Superior temporal gyrus (tissue), 1 donor: Measurements from ENCODE around the gene SOS2.
"Not testable (repeated sequence)": the region's sequence is repeated elsewhere in the genome, so short reads cannot be mapped to it uniquely, and the experiment has no call there.

Experiments used
- DNase-seq: peaks from one replicate; pipeline ENCODE4 v3.0.0-alpha.2; 2016; ENCODE audit errors: extremely low spot score

SOS2 gene

DNA sequence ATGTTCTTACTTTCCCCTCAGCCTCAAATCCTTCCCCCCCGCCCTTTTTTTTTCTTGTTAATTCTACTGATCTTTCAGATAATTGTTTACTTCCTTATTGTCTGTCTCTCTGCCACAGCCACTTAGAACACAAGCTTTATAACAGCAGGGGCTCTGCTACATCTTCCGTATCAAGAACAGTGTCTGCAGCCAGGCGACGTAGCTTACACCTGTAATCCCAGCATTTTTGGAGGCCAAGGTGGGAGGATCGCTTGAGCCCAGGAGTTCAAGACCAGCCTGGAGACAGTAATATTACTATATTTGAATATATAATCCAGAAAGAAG is 5.4 kb downstream of the SOS2 start:
- DNase-seq: no peak

DNA sequence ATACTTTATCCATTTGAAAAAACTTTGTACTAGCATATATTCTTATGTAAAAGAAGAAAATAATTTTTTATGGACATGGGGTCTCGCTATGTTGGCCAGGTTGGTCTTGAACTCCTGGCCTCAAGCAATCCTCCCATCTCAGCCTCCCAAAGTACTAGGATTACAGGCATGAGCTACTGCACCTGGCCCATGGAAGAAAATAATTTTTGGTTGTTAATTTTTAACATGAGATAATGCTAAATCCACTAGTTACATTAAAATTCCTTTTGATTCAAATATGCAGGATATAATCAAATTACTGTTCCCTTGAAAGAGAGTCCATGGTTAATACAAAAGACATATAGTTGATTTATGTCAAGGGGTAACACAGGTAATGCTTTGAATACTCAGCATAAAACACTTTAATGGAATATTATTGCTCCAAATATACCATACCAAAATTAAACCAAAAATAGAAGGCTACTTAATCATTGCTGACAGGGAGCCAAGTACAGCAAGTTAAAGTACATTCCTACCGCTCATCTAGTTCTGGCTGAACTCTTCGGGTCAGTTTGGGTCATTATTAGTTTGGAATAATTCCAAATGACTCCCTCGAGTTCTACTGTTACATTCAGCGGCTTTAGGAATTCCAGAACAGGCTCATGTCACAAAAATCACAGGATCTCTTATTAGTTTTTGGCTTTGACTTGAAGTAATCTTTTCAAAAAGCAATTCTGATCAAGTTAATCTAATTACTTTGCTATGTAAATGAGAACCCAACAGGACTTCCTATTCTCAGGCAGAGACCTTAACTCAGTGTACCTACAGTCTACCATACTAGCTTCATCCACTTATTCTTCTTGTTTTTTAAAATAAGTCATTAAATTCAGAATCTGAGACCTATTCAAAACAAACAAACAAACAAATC is 6.1 kb downstream of the SOS2 start:
- no peak for DNase-seq

DNA sequence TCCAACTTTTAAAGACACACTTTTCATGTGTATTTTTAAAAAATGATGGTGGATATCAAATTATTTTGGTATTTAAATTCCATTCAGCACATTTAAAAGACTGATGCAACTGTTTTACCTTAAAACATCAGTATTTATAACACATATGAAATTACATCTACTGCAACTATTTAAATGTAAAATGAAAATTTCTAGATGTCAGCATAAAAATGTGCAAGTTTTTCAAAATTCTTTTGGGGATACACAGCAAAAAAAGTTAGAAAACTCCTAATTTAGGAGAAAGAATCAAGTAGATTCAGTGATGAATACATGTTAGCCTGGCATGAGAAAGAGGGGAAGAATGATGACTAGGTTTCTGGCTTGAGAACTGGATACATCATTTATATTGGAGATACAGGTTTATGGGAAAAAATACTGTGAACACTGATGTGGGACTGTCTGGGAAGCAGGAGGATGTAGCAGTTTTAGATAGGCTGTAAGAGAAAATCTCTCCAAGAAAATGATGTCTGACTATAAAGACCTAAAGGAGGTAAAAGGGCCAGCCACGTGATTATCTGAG is 9.2 kb downstream of the SOS2 start:
- no peak for DNase-seq

DNA sequence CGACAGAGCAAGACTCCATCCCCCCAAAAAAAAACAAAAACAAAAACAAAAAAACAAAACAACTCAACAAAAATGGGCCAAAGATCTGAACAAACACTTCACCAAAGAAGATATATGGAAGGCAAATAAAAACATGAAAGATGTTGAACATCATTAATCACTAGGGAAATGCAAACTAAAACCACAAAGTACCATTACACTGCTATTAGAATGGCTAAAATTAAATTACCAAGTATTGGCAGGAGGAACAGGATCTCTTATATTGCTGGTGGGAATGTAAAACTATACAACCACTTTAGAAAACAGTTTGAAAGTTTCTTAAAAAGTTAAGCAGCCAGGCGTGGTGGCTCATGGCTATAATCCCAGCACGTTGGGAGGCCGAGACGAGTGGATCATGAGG is 12.9 kb downstream of the SOS2 start:
- DNase-seq: no peak

DNA sequence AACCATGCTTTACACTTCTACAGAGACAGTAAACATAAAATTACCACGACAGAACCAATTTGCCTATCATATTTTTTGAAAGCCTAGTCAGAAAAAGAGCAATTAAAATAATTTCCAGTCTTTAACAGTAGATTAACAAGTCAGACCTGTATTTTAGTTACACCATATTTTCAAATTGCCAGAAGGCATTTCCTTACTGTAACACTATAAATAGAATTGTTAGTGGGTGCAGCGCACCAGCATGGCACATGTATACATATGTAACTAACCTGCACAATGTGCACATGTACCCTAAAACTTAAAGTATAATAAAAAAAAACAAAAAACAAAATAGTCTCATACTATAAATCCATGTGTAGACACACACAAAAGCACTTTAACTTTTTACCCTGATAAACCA is 16.0 kb downstream of the SOS2 start:
- no peak for DNase-seq

DNA sequence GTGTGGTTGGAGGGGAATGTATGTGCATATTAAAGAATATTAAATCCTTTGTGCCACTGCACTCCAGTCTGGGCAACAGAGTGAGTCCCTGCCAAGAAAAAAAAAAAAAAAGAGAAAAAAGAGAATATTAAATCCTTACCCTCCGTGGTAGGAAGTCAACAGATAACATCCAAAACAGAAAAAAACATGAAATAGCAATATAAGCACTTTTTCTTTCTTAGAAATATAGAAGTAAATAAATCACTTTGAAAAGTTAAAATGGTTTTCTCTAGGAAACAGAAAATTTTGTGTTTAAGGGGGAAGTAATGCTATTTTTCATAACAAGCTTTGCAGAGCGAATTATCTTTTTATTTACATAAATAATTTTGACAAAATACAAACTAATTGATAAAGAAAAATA is 17.6 kb downstream of the SOS2 start:
- no peak for DNase-seq

DNA sequence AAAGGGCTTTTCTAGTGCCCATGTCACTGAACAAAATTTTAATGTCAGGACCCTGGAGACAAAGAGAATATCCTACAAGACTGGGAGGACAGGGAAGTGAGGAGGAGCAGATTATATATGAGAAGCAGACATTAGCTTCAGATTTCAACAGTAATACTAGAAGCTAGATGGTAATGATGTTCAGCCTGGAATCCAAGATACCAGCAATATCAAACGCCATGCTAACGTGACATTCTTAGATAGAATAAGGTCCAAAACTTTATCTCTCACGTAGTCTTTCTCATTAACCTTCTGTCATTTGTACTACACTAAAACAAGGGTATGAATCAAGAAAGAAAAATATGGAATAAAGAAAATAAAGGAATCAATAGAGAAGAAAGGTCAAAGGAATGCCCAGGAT is 18.7 kb downstream of the SOS2 start:
- no peak for DNase-seq

DNA sequence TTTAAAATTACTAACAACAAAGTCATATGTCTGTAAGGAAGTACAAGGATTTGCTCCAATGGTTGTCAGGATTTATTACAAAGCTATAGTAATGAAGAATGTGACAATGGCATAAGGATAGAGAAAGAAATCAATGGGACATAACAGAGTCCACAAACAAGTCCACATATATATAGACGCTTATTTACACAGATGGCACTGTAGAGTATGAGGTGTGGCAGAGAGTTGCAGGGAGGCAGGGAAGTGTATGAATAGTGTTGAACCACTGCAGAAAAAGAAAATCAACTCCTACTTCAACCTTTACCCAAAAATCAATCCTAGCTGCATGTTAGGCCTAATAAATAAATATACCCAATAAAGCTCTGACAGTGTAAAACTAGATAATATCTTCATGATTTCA is 21.3 kb downstream of the SOS2 start:
- DNase-seq: no peak

DNA sequence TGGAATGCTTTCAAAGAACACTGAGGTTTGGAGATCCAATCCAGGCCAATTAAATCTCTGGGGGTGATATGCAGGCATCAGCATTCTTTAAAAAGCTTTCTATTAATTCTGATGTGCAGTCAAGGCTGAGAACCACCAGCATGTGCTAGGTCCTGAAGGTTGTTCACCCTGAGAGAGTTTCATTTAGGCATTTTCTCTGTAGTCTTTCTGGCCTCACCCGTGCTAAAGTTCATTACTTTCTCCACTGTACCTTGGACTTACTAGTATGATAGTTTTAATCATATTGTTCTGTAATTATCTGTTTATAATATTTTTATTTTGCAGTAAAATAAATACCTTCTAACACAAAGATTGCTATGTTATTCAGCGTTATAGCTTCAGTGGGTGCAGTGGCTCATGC is 32.9 kb downstream of the SOS2 start:
- DNase-seq: no peak

DNA sequence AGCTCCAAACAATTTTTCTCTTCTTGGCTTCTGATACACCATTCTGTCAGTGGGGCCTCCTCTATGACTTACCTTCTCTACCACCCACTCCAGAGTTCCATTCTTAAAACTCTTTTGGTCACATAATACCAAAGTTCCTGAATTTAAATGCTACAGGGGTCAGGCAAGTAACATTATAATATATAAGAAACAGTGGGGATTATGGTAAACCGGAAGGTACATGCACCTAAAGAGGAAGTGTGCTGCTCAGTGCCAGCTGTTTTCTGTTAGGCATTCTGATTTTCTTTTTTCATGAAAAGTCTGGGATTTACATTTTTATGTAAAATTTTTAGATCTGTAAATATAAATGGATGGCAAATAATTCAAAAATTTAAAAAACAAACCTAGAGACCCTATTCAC is 39.9 kb downstream of the SOS2 start:
- DNase-seq: no peak

DNA sequence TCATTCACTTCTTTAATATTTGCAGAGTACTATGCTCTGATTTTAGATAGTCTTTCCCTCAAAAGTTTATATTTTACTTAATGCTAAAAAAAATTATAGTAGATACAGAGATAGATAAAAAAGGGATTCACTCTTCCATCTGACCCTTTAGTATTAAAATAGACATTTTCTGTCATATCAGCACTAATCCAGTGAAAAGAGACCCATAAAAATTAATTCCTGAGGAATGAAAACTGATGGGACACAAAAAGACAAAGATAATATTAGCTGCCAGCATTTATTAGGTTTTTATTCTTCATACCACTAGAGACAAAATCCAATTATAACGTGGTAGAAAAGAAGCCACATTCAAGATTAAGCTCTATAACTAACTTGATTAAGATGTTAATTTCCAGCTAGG is 45.3 kb downstream of the SOS2 start:
- no peak for DNase-seq

DNA sequence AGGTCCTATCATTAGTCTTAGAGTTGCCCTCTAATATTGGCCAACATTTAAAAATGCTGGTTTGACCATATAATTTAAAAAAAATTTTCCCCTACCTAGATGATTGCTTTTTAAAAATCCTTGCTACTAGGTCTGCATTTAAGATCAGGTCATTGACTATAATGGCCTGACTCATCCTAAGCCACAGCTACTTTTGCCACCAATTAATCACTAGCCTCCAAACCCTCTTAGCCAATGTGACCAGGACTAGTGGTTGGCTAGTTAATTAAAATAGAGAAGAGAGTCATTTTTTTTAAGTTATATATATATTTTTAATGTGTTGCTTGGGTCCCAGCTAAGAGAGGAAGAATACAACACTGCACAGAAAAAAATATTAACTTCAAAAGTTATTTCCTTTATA is 57.5 kb downstream of the SOS2 start:
- DNase-seq: no peak

DNA sequence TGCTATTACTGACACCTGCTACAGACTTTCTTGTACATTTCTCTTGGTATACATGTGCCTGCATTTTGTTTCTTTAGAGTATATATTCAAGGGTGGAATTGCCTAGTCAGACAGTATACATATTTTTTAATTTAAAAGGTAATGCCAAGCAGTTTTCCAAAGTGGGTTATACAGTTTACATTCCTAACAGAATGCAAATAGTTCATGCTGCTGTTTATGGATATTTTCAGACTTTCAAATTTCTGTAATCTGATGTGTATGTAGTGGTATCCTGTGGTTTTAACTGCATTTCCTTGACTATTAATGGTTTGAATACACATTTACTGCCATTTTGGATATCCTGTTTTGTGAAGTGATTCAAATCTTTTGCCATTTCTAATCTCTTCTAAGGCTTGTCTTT is 59.5 kb downstream of the SOS2 start:
- DNase-seq: no peak

DNA sequence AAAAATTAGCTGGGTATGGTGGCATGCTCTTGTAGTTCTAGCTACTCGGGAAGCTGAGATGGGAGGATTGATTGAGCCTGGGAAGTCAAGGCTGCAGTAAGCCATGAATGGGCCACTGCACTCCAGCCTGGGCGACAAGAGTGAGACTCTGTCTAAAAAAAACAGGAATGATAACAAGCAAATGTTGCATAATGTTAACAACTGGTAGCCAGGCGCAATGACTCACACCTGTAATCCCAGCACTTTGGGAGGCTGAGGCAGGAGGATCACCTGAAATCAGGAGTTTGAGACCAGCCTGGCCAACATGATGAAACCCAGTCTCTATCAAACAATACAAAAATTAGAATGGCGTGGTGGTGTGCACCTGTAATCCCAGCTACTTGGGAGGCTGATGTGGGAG is 64.0 kb downstream of the SOS2 start:
- DNase-seq: not testable (repeated sequence)

DNA sequence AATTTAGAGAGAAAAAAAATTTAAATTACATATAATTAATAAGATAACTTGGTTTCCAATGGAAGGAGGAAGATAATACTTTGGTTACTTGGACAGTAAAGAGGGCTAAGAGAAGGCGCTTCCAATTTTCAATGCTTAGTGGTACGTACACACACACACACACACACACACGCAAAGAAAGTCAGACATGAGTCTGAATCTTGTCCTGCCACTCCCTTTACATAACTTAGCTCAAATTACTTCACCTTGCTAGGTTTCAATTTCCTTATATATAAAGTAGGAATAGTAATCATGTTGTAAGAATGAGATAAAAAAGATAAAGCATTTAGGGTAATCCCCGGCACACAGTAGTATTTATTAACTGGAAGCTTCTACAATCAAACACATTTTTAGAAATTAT is 75.3 kb downstream of the SOS2 start:
- DNase-seq: no peak

DNA sequence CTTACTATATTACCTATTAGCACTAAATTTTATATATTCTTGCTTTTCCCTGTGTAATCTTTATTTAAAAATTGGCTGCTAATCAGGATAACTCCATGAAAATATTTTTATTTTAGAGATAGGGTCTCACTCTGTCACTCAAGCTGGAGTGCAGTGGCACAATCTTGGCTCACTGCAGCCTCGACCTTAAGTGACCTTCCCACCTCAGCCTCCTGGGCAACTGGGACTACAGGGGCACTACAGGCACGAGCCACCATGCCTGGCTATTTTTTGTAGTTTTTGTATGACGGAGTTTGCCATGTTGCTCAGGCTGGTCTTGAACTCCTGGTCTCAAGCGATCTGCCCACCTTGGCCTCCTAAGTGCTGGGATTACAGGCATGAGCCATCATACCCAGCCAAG is 82.6 kb downstream of the SOS2 start:
- no peak for DNase-seq

DNA sequence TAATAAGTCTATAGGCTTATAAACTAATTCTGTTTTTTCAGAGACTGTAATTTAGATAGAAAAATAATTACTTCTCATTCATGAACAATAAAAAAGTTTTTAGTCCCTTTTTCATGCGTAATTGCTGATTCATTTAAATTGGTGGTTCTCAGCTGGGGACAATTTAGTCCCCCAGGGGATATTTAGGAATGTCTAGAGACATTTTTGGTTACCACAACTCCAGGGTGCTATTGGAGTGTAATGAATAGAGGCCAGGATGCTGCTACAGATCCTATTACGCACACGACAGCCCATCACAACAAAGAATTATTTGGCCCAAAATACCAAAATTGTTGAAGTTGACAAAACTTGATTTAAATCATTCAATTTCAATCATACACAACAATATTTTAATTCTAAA is 92.2 kb downstream of the SOS2 start:
- no peak for DNase-seq

DNA sequence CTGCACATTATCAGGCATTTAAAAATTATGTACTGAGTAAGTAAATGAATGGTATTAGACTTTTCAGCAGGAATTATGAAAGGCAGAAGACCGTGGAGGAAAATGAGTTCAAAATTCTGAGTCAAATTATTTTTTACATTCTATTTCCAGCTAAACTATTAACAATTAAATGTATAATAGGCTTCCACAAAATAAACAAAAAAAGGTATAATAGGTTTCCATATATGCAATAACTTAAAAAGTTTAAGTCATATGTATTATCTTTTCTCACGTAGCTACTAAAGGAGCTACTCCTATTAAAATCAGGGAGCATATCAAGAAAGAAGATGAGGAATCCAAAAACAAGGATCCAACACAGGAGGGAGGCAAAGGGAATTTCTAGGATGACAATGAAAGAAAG is 103.6 kb downstream of the SOS2 start:
- no peak for DNase-seq

DNA sequence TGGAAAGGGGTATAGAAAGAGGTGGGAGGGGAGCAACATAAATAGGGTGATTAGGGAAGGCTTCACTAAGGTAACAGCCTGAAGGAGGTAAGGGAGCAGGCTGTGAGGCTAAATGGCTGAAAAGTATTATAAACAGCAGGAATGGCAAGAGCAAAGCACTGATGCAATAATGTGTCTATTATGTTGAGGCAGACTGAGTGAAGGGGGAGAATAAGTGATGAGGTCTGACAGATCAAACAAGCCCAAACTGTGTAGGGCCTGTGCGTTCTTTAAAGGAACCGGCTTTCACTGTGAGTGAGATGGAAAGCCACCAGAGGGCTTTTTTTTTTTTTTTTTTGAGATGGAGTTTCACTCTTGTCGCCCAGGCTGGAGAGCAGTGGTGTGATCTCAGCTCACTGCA is 108.3 kb downstream of the SOS2 start:
- DNase-seq: peak; percentile 33

DNA sequence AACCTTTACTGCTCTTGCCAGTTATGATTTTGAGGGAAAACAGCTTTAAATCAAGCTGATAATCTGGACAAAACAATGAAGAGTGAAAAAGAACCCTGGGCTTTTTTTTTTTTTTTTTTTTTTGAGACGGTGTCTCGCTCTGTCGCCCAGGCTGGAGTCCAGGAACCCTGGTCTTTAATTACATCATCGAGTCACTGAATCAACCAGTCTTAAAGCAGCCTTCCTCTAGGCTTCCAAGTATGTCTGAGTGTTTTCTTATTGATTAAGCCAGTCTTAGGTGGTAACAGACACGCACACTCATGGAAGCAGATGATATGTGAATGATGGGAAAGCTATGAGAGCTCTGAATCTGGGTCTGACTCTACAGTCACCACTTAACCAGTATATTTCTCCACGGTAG is 109.1 kb downstream of the SOS2 start:
- no peak for DNase-seq

DNA sequence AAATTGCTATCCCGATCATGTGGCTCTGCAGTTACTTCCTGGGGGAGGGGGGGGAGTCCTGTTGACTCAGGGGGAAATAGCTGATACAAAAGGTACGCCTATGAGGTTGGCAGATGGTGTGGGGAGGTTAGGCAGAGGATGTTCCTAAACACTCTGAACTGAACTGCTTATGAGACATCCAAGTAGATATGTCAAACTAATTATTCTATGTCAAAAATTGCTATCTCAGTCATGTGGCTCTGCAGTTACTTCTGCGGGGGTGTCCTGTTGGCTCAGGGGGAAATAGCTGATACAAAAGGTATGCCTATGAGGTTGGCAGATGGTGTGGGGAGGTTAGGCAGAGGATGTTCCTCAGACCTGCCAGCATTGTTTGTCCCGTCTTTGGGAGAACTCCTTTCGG is 109.9 kb downstream of the SOS2 start:
- no peak for DNase-seq

DNA sequence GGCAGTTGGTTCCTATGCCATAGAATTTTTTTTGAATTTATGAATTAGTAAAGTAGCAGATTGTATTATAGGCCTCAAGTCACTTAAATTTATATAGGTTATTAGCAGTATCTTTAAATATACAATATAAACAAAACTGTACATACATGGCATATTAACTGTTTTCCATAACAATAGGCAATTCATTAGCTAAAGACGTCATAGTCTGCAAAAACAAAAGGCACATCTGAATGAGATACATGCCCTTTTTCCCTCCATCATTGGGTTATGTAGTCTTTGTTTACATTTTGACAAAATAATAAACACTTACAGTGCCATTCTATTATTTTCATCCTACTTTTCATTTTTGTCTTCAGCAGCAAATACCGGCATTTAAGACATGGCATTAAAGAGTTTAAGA is 113.9 kb downstream of the SOS2 start:
- DNase-seq: peak; percentile 78

DNA sequence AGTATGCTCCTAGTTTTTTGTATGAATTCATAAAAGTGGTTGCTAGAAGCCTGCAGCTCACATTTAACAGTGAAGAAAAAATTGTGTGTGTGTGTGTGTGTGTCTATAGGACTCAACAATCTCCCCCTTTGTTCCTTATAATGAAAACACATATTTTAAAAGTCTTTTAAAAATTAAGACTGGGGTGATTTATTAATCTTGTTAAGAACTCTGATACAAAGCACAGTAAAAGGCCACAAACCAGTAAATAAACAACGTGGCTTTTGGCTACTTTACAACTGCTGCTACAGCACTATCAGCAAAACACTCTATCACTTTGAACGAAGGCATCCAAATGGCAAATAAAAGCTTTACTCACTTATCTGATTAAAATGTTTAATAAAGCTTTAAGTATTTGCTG is 114.4 kb downstream of the SOS2 start:
- peak; percentile 82 for DNase-seq
